ENCODE data around the gene FAM234A.

Gene FAM234A

DNA sequence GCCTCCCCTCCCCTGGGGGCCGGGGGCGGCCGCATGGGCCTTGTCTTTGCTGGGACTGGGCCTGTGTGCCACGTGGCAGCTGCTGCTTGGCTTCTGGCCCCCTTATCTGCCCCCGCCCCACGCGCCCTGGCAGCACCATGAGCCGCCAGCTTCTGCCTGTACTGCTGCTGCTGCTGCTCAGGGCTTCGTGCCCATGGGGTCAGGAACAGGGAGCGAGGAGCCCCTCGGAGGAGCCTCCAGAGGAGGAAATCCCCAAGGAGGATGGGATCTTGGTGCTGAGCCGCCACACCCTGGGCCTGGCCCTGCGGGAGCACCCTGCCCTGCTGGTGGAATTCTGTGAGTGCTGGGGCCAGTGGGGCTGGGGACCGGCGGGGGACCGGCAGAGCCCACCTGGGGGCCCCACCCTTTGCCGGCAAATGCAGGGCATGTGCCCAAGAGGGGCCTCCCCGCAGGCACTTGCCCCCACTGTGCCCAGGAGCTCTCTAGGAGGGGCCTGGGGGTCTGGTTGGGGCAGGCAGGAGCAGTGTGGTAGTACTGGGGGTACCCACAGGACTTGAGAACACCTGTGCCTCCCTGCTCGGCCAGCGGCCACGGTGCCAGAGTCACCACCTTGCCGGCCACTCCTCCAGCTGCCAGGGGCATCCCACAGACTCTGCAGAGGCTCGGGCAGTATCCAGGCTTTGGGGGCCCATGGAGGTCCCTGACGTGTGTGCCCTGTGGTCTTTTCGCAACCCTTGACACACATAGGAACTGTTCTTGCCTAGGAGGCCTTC, 48.6 kb downstream of the FAM234A start, which contains the start of gene PDIA2:
PDIA2 (plus strand) TSS at position 132 of the 773 bp plus-strand sequence; CDS start at position 138, 6 bp downstream.
- no peak for DNase-seq

DNA sequence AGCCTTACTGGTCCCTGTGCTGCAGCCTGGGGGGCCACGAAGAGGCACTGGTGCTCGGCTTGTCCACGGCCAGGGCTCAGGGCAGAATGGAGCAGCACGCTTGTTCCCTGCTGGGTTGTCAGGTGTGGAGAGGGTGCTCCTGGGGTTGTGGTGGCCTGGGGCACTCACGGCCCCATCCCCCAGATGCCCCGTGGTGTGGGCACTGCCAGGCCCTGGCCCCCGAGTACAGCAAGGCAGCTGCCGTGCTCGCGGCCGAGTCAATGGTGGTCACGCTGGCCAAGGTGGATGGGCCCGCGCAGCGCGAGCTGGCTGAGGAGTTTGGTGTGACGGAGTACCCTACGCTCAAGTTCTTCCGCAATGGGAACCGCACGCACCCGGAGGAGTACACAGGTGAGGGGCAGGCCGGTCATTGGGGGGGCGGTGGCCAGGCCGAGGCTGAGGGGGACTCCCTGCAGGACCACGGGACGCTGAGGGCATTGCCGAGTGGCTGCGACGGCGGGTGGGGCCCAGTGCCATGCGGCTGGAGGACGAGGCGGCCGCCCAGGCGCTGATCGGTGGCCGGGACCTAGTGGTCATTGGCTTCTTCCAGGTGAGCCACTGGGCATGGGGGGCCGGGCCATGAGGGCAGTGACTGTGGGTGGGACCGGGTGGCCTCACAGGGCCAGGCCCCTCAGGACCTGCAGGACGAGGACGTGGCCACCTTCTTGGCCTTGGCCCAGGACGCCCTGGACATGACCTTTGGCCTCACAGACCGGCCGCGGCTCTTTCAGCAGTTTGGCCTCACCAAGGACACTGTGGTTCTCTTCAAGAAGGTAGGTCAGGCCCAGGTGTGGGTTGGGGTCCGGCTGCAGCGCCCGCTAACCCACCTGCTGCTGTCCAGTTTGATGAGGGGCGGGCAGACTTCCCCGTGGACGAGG, 49.8 kb downstream of the FAM234A start:
- no peak for DNase-seq

DNA sequence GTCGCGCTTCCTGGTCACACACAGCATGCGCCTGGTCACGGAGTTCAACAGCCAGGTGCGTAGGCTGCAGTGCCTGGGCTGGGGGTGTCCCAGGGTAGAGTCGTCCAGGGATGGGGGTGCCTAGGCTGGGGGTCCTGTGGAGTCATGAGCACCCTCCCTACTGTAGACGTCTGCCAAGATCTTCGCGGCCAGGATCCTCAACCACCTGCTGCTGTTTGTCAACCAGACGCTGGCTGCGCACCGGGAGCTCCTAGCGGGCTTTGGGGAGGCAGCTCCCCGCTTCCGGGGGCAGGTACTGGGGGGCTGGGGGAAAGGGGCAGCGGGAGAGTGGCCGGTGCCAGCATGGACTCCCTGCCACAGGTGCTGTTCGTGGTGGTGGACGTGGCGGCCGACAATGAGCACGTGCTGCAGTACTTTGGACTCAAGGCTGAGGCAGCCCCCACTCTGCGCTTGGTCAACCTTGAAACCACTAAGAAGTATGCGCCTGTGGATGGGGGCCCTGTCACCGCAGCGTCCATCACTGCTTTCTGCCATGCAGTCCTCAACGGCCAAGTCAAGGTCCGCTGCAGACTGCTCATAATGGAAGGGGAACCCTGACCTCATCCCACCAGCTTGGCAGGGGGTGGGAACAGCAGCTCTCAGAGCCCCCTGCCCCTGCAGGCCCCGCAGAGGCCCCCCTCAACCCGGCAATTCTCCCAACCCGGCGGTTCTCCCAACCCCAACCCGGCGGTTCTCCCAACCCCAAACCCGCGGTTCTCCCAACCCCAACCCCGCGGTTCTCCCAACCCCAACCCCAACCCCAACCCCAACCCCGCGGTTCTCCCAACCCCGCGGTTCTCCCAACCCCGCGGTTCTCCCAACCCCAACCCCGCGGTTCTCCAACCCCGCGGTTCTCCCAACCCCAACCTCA, 50.8 kb downstream of the FAM234A start:
- DNase-seq: no peak

DNA sequence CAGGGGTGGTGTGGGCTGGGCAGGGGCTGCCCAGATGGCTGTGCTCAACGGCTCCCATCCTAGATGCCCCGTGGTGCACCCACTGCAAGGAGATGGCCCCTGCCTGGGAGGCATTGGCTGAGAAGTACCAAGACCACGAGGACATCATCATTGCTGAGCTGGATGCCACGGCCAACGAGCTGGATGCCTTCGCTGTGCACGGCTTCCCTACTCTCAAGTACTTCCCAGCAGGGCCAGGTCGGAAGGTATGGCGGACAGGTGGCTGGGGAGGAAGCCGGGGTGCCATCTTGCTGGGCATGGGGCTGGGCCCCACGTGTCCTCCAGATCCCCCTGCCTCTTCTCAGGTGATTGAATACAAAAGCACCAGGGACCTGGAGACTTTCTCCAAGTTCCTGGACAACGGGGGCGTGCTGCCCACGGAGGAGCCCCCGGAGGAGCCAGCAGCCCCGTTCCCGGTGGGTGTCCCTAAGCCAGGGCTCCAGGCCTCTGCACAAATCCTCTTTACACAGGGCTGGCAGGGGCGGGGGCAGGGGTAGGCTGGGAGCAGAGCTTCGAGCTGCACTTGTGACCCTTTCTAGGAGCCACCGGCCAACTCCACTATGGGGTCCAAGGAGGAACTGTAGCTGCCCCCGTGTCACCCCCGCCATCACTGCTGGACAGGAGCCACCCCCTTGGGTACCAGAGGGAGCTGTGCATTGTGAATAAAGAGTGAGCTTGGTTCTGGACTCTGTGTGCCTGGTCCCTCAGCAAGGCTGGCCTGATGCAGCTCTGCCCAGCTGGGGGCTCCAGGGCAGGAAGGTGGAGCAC, 52.1 kb downstream of the FAM234A start:
- no peak for DNase-seq

DNA sequence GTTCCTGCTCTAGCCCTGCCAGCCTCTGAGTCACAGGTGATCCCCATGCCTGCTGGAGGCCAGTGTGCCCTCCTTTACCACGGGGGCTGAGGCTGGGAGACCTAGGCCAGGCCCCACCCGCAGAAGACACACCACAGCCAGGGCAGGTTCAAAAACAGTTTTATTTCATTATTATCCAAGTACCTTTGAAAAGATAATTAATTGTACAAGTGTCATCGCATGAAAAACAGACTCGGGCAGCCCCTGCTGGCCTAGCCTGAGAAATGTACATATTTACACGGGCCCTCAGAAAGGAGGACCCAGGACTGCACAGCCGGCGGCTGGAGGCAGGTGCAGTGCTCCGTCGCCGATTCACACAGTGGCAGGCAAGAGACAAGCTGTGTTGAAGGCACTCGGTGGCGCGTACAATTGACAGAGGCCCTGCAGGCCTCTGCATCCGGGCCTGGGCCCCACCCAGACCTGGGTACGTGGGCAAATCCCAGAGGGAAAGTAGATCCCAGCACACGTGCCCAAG, 52.7 kb downstream of the FAM234A start:
- DNase-seq: no peak

DNA sequence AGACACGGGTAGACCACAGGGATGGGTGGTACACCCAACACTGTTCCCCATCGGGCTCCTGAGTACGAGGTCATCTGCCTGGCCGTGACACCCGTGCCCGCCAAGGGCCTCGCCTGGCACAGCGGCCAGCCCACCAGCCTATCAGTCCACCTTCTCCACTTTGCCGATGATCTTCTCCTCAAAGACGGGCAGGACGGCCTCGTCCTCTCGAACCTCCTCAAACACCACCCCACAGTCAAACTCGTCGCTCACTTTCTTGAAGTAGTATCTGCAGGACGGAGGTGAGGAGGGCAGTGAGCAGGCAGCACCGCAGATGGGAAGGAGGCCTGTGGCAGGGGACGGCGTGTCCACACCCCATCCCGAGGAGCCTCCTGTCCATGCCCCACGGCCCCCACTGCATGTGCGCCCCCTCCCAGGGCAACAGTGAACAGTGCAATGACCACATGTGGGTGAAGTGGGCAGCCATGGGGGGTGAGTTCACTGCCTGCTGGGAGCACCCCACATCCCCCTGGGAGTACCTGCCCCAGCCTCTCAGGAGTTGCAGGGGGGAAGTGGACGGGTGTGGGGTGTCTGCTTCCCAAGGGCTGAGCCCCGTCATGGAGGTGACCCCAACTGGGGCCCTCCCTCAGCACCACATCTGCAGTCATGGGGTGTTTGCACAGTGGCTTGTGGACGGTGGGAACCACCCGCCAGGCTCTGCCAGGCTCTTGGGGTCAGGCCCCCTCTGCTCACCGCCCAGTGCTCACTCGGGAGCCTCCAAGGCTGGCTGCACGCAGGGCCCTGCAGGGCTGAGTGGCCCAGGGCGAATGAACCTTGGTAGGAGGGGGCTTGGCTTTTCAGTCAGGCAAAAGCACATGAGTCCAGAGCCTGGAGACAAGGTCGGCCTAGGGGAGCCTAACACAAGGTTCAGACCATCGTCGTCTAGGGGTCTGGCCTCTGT, 53.6 kb downstream of the FAM234A start:
- no peak for DNase-seq

DNA sequence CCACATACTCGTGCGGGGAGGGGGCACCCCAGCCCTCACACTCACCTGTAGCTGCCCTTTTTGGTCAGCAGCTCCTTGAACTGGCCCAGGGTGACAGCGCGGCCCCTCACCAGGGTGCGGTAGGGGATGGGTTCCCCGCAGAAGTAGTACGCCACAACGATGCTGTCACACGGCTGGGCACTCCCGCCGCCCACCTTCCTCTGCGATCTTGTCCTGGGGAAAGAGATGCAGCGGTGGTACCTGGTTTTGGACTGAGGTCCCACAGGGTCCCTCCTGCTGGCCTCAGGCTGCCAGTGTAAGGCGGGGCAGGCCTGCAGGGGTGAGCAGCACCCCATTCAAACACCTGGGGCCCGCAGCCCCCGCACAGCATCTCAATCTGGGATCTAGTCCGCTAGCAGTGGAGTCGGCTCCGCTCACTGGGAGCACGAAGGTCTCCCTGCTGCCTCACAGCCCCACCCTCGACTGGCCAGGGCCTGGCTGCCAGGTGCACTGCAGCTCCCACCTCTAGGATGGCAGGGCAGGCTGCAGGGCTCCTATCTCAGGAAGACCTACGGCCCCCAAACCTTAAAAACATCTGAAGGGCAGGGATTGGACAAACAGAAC, 54.9 kb downstream of the FAM234A start:
- no peak for DNase-seq

DNA sequence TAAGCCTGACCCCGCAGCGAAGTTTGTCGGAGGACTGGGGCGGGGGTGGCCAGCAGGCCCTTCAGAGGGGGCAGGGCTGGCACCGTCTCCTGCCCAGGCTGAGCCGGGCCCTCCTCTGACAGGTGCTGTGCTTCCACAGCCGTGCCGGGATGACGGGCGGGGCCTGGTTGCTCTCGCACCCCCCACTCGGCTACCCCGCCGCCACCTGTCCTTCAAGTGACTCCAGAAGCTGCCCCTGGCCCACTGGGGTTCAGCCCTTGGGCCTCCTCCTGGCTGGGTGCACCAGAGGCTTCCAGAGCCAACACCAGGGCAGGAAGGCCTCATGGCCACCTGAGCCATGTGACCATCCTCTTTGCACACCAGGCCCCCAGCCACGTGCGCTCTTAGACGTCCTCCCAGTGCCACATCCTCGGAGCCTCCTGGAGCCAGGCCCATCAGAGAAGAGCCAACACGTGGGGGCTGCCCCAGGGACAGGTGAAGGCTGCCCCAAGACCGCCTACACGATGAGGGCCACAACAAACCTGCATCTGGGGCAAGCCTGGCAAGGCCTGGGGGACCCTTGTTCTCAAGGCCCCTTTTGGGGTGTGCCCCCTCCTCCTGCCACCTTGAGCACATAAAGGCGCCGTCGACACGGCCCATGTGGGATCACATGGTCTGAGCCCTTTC, 55.5 kb downstream of the FAM234A start:
- DNase-seq: no peak

DNA sequence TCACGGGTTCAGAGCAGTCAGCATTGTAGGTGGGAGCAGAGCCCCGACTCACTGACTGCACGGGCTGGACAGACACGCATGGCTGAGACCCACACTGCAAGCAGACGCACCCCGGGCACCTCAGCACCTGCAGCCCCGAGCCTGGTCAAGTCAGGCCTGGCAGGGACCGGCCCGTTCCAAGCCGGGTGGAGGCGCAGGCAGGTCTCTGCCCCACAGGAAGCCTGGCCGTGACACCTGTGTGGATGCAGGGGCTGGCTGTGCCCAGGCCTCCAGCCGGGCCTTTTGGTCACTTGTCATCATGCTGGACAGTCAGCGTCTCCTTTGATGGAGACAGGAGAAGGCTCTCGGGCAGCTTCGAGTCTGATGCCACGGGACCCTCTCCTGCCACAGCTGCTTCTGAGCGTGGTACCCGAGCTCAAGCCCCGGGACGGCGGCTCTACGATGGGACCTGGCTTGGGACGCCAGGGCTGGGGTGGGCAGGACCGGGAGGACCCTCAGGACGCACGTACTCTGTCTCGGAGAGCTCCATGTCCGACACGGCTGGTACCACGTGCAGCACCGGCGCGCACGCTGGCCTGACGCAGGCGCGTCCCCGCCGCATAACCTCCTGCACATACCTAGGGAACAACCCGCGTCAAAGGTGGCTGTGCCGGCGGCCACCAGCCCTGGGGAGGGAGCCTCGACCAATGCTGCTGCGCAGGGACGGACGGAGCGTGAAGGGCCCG, 56.2 kb downstream of the FAM234A start:
- DNase-seq: no peak

DNA sequence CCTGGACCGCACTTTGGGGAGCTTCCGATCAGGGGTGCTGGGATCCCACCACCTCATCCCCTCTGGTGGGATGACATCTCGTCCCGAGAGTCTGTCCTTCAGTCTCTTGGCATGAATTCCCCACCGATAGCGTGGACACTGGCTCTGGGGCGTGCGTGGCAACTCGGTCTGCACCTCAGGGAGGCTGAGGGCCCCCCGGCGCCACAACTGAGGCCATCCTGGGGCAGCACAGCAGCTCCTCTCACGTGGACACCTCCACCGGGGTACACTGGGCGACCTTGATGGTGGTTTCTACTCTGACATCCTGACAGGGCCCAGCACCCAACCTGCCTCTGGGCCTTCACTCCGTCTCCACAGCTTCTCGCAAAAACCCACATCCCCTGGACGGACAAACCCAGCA, 56.9 kb downstream of the FAM234A start:
- DNase-seq: no peak

DNA sequence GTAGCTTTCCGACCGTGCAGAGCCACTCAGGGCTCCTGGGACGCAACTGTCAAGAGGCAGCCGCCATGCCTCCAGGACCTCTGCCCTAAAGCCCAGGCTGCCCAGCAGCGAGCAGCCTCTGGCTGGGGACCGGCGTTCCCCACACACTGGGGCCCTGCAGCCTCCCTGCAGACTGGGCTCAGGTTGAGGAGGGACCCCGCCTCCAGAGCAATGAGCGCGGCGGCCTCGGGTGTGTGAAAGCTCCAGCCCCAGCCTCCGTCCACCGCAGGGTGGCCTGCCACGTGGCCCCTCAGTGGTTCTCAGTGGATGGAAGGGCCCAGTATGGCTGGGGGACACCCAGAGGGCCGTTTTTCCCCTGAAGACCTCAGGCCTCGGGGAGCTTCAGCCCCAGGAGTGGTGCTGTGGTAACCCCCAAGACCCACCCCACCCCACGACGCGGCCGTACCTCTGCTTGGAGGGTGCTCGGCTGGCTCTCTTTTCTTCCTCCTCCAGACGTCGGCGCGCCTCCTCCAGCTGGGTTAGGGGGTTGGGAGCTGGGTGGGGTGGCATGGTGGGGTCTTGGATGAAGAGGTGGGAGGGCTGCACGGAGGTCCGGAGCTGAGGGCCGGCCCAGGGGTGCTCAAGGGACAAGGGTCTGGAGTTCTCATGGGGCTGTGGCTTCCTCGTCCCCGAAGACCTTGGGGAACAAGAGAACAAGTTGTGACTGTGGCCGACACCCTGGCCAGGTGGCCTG, 58.6 kb downstream of the FAM234A start:
- no peak for DNase-seq

DNA sequence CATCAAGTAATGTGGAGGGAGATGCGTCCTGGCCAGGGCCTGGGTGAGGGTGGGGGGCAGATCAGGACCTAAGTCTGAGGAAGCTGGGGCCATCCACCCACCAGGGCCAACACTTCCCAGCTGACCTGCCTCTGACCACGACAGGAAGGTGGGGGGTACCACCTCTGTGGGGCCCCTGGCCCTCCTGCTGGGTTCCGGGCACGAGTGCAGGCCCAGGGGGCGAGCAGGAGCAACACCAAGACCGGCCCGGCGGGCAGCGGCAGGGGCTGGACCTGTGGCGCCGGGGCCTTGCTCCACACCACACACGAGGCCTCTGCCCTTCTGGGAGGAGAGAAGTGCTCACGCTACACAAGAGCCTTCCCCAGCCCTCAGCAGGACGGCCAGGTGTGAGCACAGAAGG, 61.7 kb downstream of the FAM234A start:
- DNase-seq: no peak

DNA sequence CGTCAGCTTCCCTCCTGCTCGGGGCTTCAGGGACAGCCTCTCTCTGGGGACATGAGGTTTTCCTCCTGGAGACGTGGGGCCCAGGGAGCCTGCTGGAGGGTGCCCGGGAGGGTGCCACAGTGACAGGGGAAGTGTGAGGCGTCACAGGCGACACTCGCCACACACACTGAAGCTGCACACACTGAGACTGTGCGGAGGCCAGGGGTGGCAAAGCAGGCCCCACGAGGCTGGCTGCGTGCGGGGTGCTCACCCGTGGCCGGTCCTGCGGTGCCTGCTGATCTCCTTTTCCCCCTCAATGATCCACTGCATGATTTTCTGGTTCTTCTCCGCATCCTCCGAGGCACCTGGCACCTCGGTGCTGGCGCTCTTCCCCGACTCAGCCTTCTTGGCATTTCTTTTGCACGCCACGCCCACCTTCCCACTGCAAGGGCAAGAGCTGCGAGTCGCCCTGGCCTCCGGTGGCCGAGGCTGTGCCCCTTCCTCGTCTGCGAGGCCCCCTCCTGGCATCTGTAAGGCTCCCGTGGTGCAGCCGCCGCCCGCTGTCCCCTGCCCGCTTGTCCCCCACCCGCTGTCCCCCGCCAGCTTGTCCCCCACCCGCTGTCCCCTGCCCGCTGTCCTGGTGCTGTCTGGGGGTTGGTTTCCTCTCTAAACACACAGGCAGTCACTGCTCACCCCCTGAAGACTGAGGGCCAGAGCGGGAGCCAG, 62.3 kb downstream of the FAM234A start:
- no peak for DNase-seq

DNA sequence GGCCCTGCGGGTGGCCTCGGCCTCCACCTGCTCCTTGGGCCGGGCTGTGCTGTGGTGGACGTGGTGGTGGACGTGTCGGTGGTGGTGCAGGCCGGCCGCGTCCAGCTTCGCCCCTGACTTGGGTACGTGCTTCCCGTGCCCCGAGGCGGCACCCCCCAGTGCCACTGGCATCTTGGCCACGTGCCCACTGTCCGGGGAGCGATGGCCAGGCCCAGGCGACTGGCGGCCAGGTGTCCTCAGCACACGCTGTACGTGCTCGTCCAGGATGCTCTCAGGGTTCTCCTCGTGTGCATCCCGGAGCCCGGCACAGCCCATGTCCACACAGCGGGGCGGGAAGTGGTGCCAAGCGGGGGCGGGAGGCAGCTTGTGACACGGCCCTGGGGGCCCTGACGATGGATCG, 63.2 kb downstream of the FAM234A start:
- no peak for DNase-seq

DNA sequence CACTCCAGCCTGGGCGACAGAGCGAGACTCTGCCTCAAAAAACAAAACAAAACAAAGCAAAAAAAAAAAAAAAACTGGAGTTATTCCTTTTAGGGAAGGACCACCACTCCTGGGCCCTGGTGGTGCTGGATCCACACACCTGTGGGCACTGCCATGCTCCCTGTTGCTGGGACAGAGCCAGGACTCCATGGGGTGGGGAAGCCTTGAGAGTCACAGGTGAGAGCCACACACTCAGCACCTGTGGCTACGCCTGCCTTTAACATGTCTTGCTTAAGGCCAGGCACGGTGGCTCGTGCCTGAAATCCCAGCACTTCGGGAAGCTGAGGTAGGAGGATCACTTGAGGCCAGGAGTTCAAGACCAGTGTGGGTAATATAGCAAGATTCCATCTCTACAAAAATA, 66.6 kb downstream of the FAM234A start:
- DNase-seq: no peak

DNA sequence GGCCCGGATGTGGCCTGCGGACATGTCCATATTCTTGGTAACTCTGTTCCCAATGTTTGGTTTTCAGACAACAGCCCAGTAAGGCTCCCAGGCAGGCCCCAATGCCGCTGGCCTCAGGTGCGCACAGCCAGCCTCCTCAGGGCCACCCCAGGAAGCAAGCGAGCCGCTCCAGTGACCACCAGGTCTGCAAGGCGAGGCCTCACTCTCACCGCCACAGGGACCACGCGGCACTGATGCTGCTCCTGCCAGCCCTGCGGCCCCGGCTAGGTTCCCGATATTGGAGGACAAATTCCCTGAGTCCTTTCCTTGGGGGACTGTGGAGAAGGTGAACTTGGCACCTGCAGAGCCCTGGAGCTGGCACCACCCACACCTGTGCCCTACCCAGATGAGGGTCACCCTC, 67.3 kb downstream of the FAM234A start:
- DNase-seq: no peak

DNA sequence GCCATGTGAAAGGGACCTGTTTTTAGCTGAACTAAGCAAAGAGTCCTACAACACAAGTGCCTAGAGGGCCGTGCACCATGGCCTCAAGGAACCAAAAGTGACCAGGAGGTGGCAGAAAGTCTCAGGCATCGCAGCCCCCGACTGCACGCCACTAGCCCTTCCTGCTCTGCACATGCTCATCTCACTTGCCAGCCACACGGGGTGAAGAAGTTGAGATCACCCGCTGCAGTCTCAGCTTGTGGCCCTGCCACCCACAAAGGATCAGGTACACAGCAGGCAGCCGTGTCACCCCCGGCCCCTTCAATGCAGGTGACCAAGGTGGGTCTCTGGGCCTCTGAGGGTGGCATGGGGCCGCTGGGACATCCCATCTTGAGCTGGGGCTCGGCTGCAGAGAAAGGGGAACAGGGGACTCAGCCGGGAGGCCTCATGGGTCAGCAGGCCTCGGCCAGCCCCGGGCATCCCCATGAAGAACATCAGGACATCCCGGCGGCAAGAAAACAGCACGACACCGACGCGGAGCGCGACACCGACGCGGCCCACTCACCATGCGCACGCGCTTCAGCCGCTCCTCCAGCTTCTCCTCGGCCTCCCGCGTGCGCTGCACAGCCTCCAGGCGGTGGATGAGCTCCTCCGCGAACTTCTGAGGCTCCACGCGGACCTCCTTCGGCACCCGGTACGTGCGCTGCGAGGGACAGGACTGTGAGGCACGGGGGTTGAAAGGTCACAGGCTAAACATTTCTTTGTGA, 69.3 kb downstream of the FAM234A start:
- no peak for DNase-seq

Measured in activated CD4-positive, CD25-positive, alpha-beta regulatory T cell (primary cell).